Measurements from ENCODE around the gene PTPRG.
A peak's percentile ranks its signal among the peaks of the same experiment; 100 is the strongest.

The PTPRG gene

DNA sequence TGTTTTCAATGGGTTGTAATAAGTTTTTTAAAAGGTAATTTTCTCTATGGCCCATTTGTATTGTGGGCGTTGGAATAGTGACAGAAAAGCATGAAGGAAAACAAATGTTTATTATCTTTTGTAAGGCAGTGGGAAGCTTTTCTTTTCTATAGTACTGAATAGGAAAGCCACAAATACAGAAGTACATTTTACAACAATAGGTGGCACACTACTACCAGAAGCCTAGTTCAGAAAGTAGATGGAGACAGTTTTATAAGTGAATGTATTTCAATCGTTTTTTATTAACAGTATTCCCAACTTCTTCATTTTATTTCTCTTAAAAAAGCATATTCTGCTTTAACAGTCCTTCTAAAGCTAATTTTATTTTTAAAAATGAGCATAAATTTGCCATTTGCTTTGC lies 296.7 kb downstream of the PTPRG start:
- TF ChIP-seq, protein P1, sequence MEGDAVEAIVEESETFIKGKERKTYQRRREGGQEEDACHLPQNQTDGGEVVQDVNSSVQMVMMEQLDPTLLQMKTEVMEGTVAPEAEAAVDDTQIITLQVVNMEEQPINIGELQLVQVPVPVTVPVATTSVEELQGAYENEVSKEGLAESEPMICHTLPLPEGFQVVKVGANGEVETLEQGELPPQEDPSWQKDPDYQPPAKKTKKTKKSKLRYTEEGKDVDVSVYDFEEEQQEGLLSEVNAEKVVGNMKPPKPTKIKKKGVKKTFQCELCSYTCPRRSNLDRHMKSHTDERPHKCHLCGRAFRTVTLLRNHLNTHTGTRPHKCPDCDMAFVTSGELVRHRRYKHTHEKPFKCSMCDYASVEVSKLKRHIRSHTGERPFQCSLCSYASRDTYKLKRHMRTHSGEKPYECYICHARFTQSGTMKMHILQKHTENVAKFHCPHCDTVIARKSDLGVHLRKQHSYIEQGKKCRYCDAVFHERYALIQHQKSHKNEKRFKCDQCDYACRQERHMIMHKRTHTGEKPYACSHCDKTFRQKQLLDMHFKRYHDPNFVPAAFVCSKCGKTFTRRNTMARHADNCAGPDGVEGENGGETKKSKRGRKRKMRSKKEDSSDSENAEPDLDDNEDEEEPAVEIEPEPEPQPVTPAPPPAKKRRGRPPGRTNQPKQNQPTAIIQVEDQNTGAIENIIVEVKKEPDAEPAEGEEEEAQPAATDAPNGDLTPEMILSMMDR (conservative IDR thresholded peaks at IDR 0.05) = peak; percentile 54
- no peak for TF ChIP-seq ZFX (IDR thresholded peaks at IDR 0.05)
- no peak overlapping the region for H3K27ac ChIP-seq

DNA sequence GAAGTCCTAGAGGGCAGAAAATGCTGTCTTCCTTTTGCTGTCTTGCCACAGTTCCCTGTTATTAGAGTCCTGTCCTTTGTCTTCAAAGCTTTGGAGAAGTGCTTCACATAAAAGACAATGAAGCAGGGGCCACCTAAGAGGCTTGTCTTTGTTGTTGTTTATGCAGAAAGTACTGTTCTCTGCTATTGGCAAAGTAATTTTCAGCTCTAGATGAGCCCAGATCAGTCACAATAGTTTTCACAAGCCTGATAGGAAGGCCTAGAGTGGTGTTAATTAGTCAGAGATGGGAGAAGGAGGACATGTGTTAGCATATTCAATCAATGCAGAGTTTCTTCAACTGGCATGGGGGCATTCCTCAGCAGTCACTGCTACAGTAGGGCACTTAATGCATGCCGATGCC lies 300.0 kb downstream of the PTPRG start:
- H3K27ac ChIP-seq = no peak overlapping the region
- TF ChIP-seq, protein P1 (conservative IDR thresholded peaks at IDR 0.05) = no peak
- TF ChIP-seq ZFX (IDR thresholded peaks at IDR 0.05) = no peak

DNA sequence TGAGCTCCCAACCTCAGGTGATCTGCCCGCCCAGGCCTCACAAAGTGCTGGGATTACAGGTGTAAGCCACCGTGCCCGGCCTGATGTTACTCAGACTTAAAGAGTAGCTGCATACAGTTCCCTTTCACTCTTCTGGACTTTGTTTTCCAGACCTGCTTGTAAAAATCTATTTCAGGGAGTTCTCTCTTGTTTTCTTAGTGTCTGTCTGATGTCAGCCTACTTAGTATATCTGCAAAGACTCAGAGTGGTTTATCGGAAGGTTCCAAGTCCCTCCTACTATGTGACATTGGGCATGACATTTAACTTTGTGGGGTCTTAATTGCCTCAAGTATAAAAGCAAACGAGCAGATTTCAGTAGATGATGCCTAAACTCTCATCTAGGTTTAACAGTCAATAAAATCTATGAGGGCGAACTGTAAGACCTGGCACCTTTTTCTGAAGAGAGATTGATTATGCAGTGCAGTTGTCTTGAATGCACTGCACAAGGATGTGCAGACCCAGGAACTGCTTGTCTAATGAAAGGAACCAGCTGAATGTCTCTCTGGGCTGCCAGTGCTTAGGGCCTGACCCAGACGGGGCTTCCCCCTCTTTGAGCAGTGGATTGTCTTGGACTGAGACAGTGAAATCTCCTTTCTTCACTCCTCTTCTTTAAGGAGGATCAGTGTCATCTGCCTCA lies 301.4 kb downstream of the PTPRG start:
- H3K27ac ChIP-seq = no peak overlapping the region
- TF ChIP-seq, protein P1 (conservative IDR thresholded peaks at IDR 0.05) = no peak
- TF ChIP-seq ZFX (IDR thresholded peaks at IDR 0.05) = no peak

DNA sequence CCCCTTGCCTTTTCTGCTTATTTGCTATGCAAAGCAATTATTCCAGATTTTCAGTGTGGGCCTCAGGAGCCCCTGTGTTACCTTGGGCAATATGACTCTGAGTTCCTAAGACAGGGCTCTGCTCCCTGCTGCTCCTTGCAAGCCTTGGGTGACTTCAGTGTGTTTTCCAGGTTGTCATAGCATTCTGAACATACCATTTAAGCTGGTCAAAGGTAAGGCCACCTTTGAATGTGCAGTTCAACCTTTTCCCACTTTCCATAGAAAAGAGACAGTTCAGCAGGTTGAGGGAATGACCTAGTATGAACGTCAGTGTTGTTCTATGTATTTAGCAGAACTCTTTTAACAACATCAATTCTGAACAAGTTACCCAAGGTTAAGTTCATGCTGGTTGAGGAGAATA lies 302.2 kb downstream of the PTPRG start:
- TF ChIP-seq, protein P1 (conservative IDR thresholded peaks at IDR 0.05) = no peak
- no peak for TF ChIP-seq ZFX (IDR thresholded peaks at IDR 0.05)
- no peak overlapping the region for H3K27ac ChIP-seq

DNA sequence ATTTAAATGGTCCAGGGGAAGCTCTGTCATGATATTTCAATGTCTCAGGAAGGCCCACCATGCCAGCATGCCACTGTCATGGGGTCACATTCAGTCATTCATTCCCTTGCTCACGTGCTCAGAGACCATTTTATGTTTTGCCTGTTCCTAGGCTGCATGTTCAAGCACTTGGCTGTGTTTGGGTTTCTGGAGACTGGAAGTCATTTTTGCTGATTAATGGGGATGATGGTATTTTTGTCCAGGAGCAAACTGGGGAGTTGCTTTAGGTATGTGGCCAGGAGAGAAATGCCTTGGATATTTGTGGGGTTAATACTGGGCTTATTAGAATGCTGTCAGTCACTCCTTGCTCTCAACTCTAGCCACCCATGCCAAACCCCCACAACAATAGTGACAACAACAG lies 303.5 kb downstream of the PTPRG start:
- H3K27ac ChIP-seq = no peak overlapping the region
- TF ChIP-seq ZFX (IDR thresholded peaks at IDR 0.05) = no peak
- TF ChIP-seq, protein P1 (conservative IDR thresholded peaks at IDR 0.05) = no peak

DNA sequence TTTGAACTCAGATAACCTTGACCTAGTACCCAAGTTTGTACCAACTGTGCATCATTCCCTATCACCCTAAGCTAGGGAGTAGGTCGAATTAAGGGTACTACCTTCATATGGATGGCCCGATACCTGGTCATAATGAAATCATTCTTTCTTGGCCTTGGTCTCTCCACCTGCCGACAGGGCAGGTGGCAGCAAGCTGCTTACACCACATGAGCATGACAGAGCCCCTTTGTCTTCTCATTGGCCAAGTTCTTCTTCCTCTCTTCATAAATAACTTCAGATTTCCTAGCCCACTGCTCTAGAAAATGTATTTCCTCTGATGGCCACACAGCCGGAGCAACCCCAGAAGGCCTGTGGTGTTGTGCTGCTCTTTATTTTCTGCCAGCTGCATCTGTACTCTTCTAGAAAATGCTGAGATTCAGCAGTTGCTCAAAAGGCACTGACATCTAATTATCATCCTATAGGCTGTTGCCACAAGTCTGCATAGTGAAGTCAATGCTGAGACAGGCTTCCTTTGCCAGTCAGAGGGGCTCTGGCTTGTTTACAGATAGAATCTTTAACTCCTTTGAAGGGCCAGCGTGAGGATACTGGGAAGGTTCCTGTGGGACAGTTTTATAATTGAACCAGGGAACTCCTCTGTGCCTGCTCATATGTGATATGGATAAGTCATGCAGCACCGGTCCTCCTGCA lies 304.2 kb downstream of the PTPRG start:
- no peak overlapping the region for H3K27ac ChIP-seq
- no peak for TF ChIP-seq ZFX (IDR thresholded peaks at IDR 0.05)
- TF ChIP-seq, protein P1 (conservative IDR thresholded peaks at IDR 0.05) = no peak

DNA sequence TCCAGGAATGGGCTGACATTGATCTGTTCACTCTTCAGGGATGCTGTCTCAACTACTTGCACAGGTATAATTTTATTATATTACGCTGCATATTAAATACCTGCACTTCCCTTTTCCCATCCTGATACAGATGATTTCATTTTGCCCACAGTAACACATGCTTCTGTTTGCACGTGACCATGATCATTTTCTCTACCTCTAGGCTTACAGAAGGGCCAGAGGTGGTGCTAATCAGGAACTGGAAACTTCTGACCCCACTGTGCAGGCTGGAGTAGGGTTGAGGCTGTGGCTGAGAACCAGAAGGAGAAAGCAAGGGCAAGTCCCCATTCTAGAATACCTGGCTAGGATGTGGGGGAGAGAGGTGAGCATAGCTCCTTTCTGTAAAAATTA lies 304.8 kb downstream of the PTPRG start:
- TF ChIP-seq, protein P1 (conservative IDR thresholded peaks at IDR 0.05) = no peak
- no peak for TF ChIP-seq ZFX (IDR thresholded peaks at IDR 0.05)
- H3K27ac ChIP-seq = no peak overlapping the region
